Measurements from ENCODE around the gene RDH12. TPM values are rescaled to one million over a fixed set of nuclear protein-coding genes. Genes with fewer than 3 reads are reported as not detected.
"Not testable (repeated sequence)": the region's sequence is repeated elsewhere in the genome, so short reads cannot be mapped to it uniquely, and the experiment has no call there.

RDH12 gene
- total RNA-seq (2014; rRNA removed; shearing (Covaris generic)) (not detected in 2 replicates), total RNA-seq (2022) (not detected in 2 replicates), Bru-seq, nascent RNA (not detected), BruChase-seq, experiment 1, labeled RNA remaining after a 6-hour chase (not detected), BruChase-seq, experiment 2, labeled RNA remaining after a 2-hour chase (not detected)
- long read RNA-seq, result 0 reads

- not testable (repeated sequence) for H3K4me3 ChIP-seq (ENCODE audit: low read depth, low read length, poor library complexity, severe bottlenecking); H3K4me1 ChIP-seq (ENCODE audit: insufficient read depth, low read length, poor library complexity, severe bottlenecking); H3K9me2 ChIP-seq (ENCODE audit: insufficient read depth, low read length); BruUV-seq (replicated peaks); H3K9me3 ChIP-seq (ENCODE audit: low read length); H3K27ac ChIP-seq (ENCODE audit: low read depth, low read length, poor library complexity, severe bottlenecking); H2AFZ ChIP-seq (ENCODE audit: low read length); H4K20me1 ChIP-seq (ENCODE audit: insufficient read depth, low read length); H3K79me2 ChIP-seq (ENCODE audit: insufficient read depth, low read depth, low read length); DNase-seq (ENCODE audit: low spot score); H3K4me2 ChIP-seq (ENCODE audit: low read length); H3K36me3 ChIP-seq (ENCODE audit: insufficient read depth, low read length)
- ChIA-PET POLR2A (interaction anchor here (0.6 to 1.2 kb wide), 4 partner anchors 28 to 147 kb away, joined by 3 to 6 read pairs (median 5); no protein-coding TSS in a partner anchor), CTCF (ENCODE audit: unreplicated experiment) (interaction anchor here (0.6 kb wide), 1 partner anchor 15 kb away, joined by 3 read pairs; no protein-coding TSS in a partner anchor)
- intact Hi-C loops (cut with micrococcal nuclease; ENCODE audit: unreplicated experiment), result loop anchor here (10.0 kb wide), 2 partner anchors 177 to 537 kb away; no protein-coding TSS in a partner anchor
Observed at GRCh38 chr14:67701492-67701891, at the start of gene RDH12. Gene RDH12, plus strand, starts transcription at chr14:67701886. Its CDS starts 20,757 bp downstream, at chr14:67722643.

- Histone ChIP-seq H3K4me2 (ENCODE audit: low read length) (no peak overlapping the region), H3K4me1 (ENCODE audit: insufficient read depth, low read length, poor library complexity, severe bottlenecking) (no peaks in the 10 kb centered on the region), H2AFZ (ENCODE audit: low read length) (no peak overlapping the region), H3K27ac (ENCODE audit: low read depth, low read length, poor library complexity, severe bottlenecking) (no peak overlapping the region), H3K79me2 (ENCODE audit: insufficient read depth, low read depth, low read length) (no peaks in the 10 kb centered on the region), H3K9me3 (ENCODE audit: low read length) (no peaks in the 10 kb centered on the region), H3K36me3 (ENCODE audit: insufficient read depth, low read length) (peaks cover 93% of the 10 kb centered on the region), H4K20me1 (ENCODE audit: insufficient read depth, low read length) (no peaks in the 10 kb centered on the region), H3K9me2 (ENCODE audit: insufficient read depth, low read length) (no peaks in the 10 kb centered on the region), H3K4me3 (ENCODE audit: low read depth, low read length, poor library complexity, severe bottlenecking) (no peak overlapping the region)
- TF ChIP-seq CTCF (conservative IDR thresholded peaks at IDR 0.05; ENCODE audit: low read length) (no peak), EZH2phosphoT487 (IDR thresholded peaks at IDR 0.05; ENCODE audit: borderline replicate concordance, low read depth, low read length) (no peak)
- CTCF ChIA-PET (ENCODE audit: unreplicated experiment), result no interaction called here
- POLR2A ChIA-PET, result interaction anchor here (0.6 to 1.1 kb wide), 2 partner anchors 15 to 20 kb away, joined by 3 to 4 read pairs; no protein-coding TSS in a partner anchor
- DNase-seq (ENCODE audit: low spot score), result no peak
- intact Hi-C loops (cut with micrococcal nuclease; ENCODE audit: unreplicated experiment), result no loop called here
- BruUV-seq (replicated peaks), result no TSS peak
Observed at GRCh38 chr14:67652189-67652588, 49.5 kb upstream of the RDH12 start.

GRCh38 chr14:67653651-67654280, 47.9 kb upstream of the RDH12 start:
- no TSS peak for BruUV-seq (replicated peaks)
- TF ChIP-seq EZH2phosphoT487 (IDR thresholded peaks at IDR 0.05; ENCODE audit: borderline replicate concordance, low read depth, low read length), result no peak
- no peak for TF ChIP-seq CTCF (conservative IDR thresholded peaks at IDR 0.05; ENCODE audit: low read length)
- POLR2A ChIA-PET, result interaction anchor here (0.6 to 1.4 kb wide), 2 partner anchors 12 to 1029 kb away, joined by 4 read pairs; no protein-coding TSS in a partner anchor
- CTCF ChIA-PET (ENCODE audit: unreplicated experiment), result no interaction called here
- no peak overlapping the region for H3K4me2 ChIP-seq (ENCODE audit: low read length)
- no peak overlapping the region for H3K4me3 ChIP-seq (ENCODE audit: low read depth, low read length, poor library complexity, severe bottlenecking)
- H3K9me3 ChIP-seq (ENCODE audit: low read length), result no peaks in the 10 kb centered on the region
- no peaks in the 10 kb centered on the region for H3K9me2 ChIP-seq (ENCODE audit: insufficient read depth, low read length)
- peaks cover 95% of the 10 kb centered on the region for H3K36me3 ChIP-seq (ENCODE audit: insufficient read depth, low read length)
- no peak overlapping the region for H2AFZ ChIP-seq (ENCODE audit: low read length)
- H3K79me2 ChIP-seq (ENCODE audit: insufficient read depth, low read depth, low read length), result no peaks in the 10 kb centered on the region
- intact Hi-C loops (cut with micrococcal nuclease; ENCODE audit: unreplicated experiment), result no loop called here
- H4K20me1 ChIP-seq (ENCODE audit: insufficient read depth, low read length), result no peaks in the 10 kb centered on the region
- no peaks in the 10 kb centered on the region for H3K4me1 ChIP-seq (ENCODE audit: insufficient read depth, low read length, poor library complexity, severe bottlenecking)
- H3K27ac ChIP-seq (ENCODE audit: low read depth, low read length, poor library complexity, severe bottlenecking), result no peak overlapping the region
- no peak for DNase-seq (ENCODE audit: low spot score)
